ENCODE measurements around the gene CYP2B6.
"Not testable (repeated sequence)": the region's sequence is repeated elsewhere in the genome, so short reads cannot be mapped to it uniquely, and the experiment has no call there.

GRCh38 chr19:40964361-40964760 lies 26.7 kb upstream of the CYP2B6 start:
- not testable (repeated sequence) for TF ChIP-seq CTCF, POLR2A (IDR thresholded peaks at IDR 0.05)
